ENCODE results near the gene FRMD6. TPM values are rescaled to one million over a fixed set of nuclear protein-coding genes. Genes with fewer than 3 reads are reported as not detected.
A peak's percentile ranks its signal among the peaks of the same experiment; 100 is the strongest.
"Not testable (repeated sequence)": the region's sequence is repeated elsewhere in the genome, so short reads cannot be mapped to it uniquely, and the experiment has no call there.

The FRMD6 gene
- total and polyA plus RNA-seq, 2 experiments from 2014 or later, result 5.4 to 18.7 TPM

- TF ChIP-seq STAT1 (IDR thresholded peaks at IDR 0.05; ENCODE audit: unreplicated experiment) (no peak), ETS1 (IDR thresholded peaks at IDR 0.05) (no peak), POLR2AphosphoS5 (IDR thresholded peaks at IDR 0.05; ENCODE audit: low read depth) (no peak), NANOG (IDR thresholded peaks at IDR 0.05; ENCODE audit: borderline replicate concordance) (no peak)
- ATAC-seq (no peak), DNase-seq (ENCODE audit: low spot score) (no peak)
- no peak overlapping the region for H2AFZ ChIP-seq
- H3K27ac ChIP-seq (ENCODE audit: low read depth), result no peak overlapping the region
- H3K27me3 ChIP-seq (ENCODE audit: insufficient read depth), result no peaks in the 10 kb centered on the region
- no peaks in the 10 kb centered on the region for H3K27me3 Mint-ChIP-seq (ENCODE audit: insufficient read depth, low read depth, poor library complexity)
- H3K27ac Mint-ChIP-seq, result no peak overlapping the region
- no peaks in the 10 kb centered on the region for H3K9me3 Mint-ChIP-seq
- no peak overlapping the region for H3K4me3 Mint-ChIP-seq
- H3F3A ChIP-seq (replicated peaks; ENCODE audit: low read depth), result no peaks in the 10 kb centered on the region
- no peaks in the 10 kb centered on the region for H3K4me1 Mint-ChIP-seq
- no peaks in the 10 kb centered on the region for H3K36me3 ChIP-seq (ENCODE audit: insufficient read depth)
- no peak overlapping the region for H3K4me2 ChIP-seq
- H3K4me3 ChIP-seq, result no peak overlapping the region
- no peaks in the 10 kb centered on the region for H4K20me1 ChIP-seq (replicated peaks; ENCODE audit: insufficient read depth)
- H3K79me2 ChIP-seq (replicated peaks; ENCODE audit: insufficient read depth), result no peaks in the 10 kb centered on the region
- no peaks in the 10 kb centered on the region for H3K9me2 ChIP-seq (ENCODE audit: insufficient read depth)
- H3K4me1 ChIP-seq (ENCODE audit: insufficient read depth), result no peaks in the 10 kb centered on the region
- H3K36me3 Mint-ChIP-seq (ENCODE audit: low read depth), result no peaks in the 10 kb centered on the region
Observed at GRCh38 chr14:51744372-51745130, 92.8 kb downstream of the FRMD6 start.

GRCh38 chr14:51746823-51747222 lies 95.1 kb downstream of the FRMD6 start:
- not testable (repeated sequence) for H3K27ac ChIP-seq (ENCODE audit: low read depth); H3K27me3 ChIP-seq (ENCODE audit: insufficient read depth); ATAC-seq; H3K4me2 ChIP-seq; H3K27ac Mint-ChIP-seq; H3K36me3 Mint-ChIP-seq (ENCODE audit: low read depth); H3K4me3 ChIP-seq; H3K4me3 Mint-ChIP-seq; H3K79me2 ChIP-seq (replicated peaks; ENCODE audit: insufficient read depth); H3K4me1 Mint-ChIP-seq; DNase-seq (ENCODE audit: low spot score); H3F3A ChIP-seq (replicated peaks; ENCODE audit: low read depth); H3K9me2 ChIP-seq (ENCODE audit: insufficient read depth); H4K20me1 ChIP-seq (replicated peaks; ENCODE audit: insufficient read depth); H2AFZ ChIP-seq; H3K27me3 Mint-ChIP-seq (ENCODE audit: insufficient read depth, low read depth, poor library complexity); H3K36me3 ChIP-seq (ENCODE audit: insufficient read depth); H3K4me1 ChIP-seq (ENCODE audit: insufficient read depth); H3K9me3 Mint-ChIP-seq

- peaks cover 2% of the 10 kb centered on the region for H3K27me3 Mint-ChIP-seq (ENCODE audit: insufficient read depth, low read depth, poor library complexity)
- H2AFZ ChIP-seq, result no peak overlapping the region
- no peaks in the 10 kb centered on the region for H3F3A ChIP-seq (replicated peaks; ENCODE audit: low read depth)
- peak; percentile 83 for DNase-seq (ENCODE audit: low spot score)
- H3K36me3 ChIP-seq (ENCODE audit: insufficient read depth), result no peaks in the 10 kb centered on the region
- no peaks in the 10 kb centered on the region for H3K36me3 Mint-ChIP-seq (ENCODE audit: low read depth)
- no peaks in the 10 kb centered on the region for H3K79me2 ChIP-seq (replicated peaks; ENCODE audit: insufficient read depth)
- H3K9me3 Mint-ChIP-seq, result no peaks in the 10 kb centered on the region
- H3K4me3 Mint-ChIP-seq, result no peak overlapping the region
- no peaks in the 10 kb centered on the region for H4K20me1 ChIP-seq (replicated peaks; ENCODE audit: insufficient read depth)
- peaks cover 8% of the 10 kb centered on the region; the same call in 1 of the 3 replicates for H3K4me1 Mint-ChIP-seq
- H3K4me1 ChIP-seq (ENCODE audit: insufficient read depth), result no peaks in the 10 kb centered on the region
- H3K4me2 ChIP-seq, result no peak overlapping the region
- H3K27me3 ChIP-seq (ENCODE audit: insufficient read depth), result no peaks in the 10 kb centered on the region
- no peak overlapping the region; the same call in 1 of the 2 replicates for H3K27ac Mint-ChIP-seq
- peak; percentile 49 to 74 for TF ChIP-seq CTCF (conservative IDR thresholded peaks at IDR 0.05; ENCODE audit: low read depth in 2 of 2)
- no peak for TF ChIP-seq ETS1 (IDR thresholded peaks at IDR 0.05)
- ATAC-seq, result no peak
- no peak overlapping the region for H3K27ac ChIP-seq (ENCODE audit: low read depth)
- no peak overlapping the region for H3K4me3 ChIP-seq
- H3K9me2 ChIP-seq (ENCODE audit: insufficient read depth), result no peaks in the 10 kb centered on the region
Observed at GRCh38 chr14:51750542-51750941, 98.8 kb downstream of the FRMD6 start.
